ENCODE data around the gene GNAT3.

GNAT3 gene

DNA sequence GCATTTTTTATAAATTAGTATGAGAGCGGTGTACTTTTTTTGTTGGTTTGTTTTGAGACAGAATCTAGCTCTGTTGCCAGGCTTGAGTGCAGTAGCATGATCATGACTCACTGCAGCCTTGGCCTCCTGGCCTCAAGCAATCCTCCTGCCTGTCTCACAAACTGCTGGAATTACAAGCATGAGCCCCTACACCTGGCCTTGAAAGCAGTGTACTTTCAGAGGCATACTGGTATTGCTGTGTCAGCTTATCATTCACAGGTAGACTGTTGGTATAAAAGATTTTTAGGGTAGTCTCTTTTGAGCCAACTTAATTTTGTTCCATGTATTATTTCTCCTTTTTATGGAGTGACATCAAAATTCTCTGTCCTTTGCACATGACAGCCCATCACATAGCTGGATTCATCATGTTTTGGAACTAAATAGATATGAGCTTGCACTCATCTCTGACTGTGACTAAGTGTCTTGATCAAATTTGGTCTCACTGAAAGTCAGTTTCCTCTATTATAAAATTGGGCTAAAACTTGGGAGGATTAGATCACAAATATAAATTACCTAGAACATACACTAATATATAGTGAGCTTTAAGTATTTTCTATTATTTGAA lies 12.4 kb downstream of the GNAT3 start:
- Histone ChIP-seq H3K9ac (ENCODE audit: low read depth, low read length, poor library complexity) (no peak overlapping the region), H3K4me3 (ENCODE audit: low read length in 2 of 2) (no peak overlapping the region), H3K4me2 (ENCODE audit: insufficient read depth, low read length, poor library complexity, severe bottlenecking) (no peak overlapping the region), H3K9me3 (replicated peaks in 1 of 2; ENCODE audit: control insufficient read depth in 2 of 2, insufficient read depth in 1 of 2, low read depth in 1 of 2, low read length in 2 of 2) (no peaks in the 10 kb centered on the region), H2AFZ (ENCODE audit: low read length) (no peak overlapping the region), H2BK120ac (ENCODE audit: low read depth, low read length) (no peak overlapping the region), H2AK5ac (ENCODE audit: low read depth, low read length) (no peak overlapping the region), H4K91ac (ENCODE audit: low read depth, low read length, poor library complexity) (no peak overlapping the region), H3K18ac (ENCODE audit: low read length) (no peak overlapping the region), H3K27me3 (ENCODE audit: control insufficient read depth in 3 of 3, insufficient read depth in 3 of 3, low read depth in 1 of 3, low read length in 3 of 3) (no peaks in the 10 kb centered on the region), H2BK12ac (ENCODE audit: low read length) (no peak overlapping the region), H3K14ac (ENCODE audit: low read length) (no peak overlapping the region), H4K8ac (ENCODE audit: low read depth, low read length) (no peak overlapping the region), H2BK15ac (ENCODE audit: low read length) (no peak overlapping the region), H3K79me1 (ENCODE audit: low read depth, low read length) (no peaks in the 10 kb centered on the region), H3K4me1 (ENCODE audit: control insufficient read depth in 2 of 2, insufficient read depth in 1 of 2, low read depth in 1 of 2, low read length in 2 of 2) (no peaks in the 10 kb centered on the region), H3K27ac (replicated peaks; ENCODE audit: low read length) (no peak overlapping the region), H3K23ac (ENCODE audit: low read depth, low read length, poor library complexity) (no peak overlapping the region), H3K4ac (ENCODE audit: low read length) (no peak overlapping the region), H2BK5ac (ENCODE audit: low read length) (no peak overlapping the region), H3K36me3 (replicated peaks in 1 of 2; ENCODE audit: control insufficient read depth in 2 of 2, insufficient read depth in 2 of 2, low read length in 2 of 2) (no peaks in the 10 kb centered on the region)
- no CpG with 5 or more reads among the region's 1 CpG for WGBS, 2 donors (ENCODE audit: extremely low coverage in 2 of 2, insufficient read length in 2 of 2, insufficient replicate concordance in 1 of 2)
- DNase-seq (ENCODE audit: low spot score): no peak

DNA sequence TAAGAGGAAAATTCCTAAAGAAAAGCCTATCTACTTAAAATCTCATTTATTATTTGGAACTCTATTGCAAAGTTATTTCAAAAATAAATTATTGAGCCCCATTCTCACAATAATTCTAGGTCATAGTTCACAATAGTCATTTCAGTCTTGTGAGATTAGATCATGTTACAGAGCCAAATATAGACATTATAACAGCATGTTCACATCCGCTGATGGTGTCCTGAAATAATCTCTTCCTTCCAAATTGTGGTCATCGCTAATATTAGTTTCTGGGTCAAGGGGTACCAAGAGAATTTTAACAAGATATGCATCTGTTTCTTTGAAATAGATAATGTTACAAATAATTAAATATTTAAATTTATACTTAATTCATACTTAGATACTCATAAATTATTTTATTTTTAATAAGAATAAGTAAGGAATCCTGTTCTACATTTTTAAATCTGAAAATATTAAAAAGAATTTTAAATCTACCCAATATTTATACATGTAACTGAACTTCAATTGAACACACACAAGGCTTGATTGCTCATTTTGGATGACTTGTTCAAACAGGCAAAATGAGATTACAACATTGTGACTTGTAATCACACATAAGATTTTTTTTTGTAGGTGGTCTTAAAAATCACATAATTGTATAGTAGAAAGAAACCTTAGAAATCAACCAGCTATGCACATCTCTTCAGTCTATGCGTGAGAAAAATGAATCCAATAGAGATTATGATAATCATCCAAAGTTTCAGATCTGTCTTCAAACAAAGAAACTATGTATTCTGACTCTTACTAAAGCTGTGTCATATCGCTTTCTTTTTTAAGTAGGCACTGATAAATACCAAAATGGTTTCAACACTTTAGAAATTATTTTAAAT lies 13.1 kb downstream of the GNAT3 start:
- Histone ChIP-seq H2AFZ (ENCODE audit: low read length) (no peak overlapping the region), H2AK5ac (ENCODE audit: low read depth, low read length) (no peak overlapping the region), H3K9me3 (replicated peaks in 1 of 2; ENCODE audit: control insufficient read depth in 2 of 2, insufficient read depth in 1 of 2, low read depth in 1 of 2, low read length in 2 of 2) (no peaks in the 10 kb centered on the region), H3K4me2 (ENCODE audit: insufficient read depth, low read length, poor library complexity, severe bottlenecking) (no peak overlapping the region), H3K9ac (ENCODE audit: low read depth, low read length, poor library complexity) (no peak overlapping the region), H2BK12ac (ENCODE audit: low read length) (no peak overlapping the region), H2BK120ac (ENCODE audit: low read depth, low read length) (no peak overlapping the region), H3K4me3 (ENCODE audit: low read length in 2 of 2) (no peak overlapping the region), H2BK15ac (ENCODE audit: low read length) (no peak overlapping the region), H3K18ac (ENCODE audit: low read length) (no peak overlapping the region), H3K14ac (ENCODE audit: low read length) (no peak overlapping the region), H2BK5ac (ENCODE audit: low read length) (no peak overlapping the region), H3K36me3 (replicated peaks in 1 of 2; ENCODE audit: control insufficient read depth in 2 of 2, insufficient read depth in 2 of 2, low read length in 2 of 2) (no peaks in the 10 kb centered on the region), H3K79me1 (ENCODE audit: low read depth, low read length) (no peaks in the 10 kb centered on the region), H3K23ac (ENCODE audit: low read depth, low read length, poor library complexity) (no peak overlapping the region), H3K27me3 (ENCODE audit: control insufficient read depth in 3 of 3, insufficient read depth in 3 of 3, low read depth in 1 of 3, low read length in 3 of 3) (no peaks in the 10 kb centered on the region), H3K4me1 (ENCODE audit: control insufficient read depth in 2 of 2, insufficient read depth in 1 of 2, low read depth in 1 of 2, low read length in 2 of 2) (no peaks in the 10 kb centered on the region), H3K4ac (ENCODE audit: low read length) (no peak overlapping the region), H4K8ac (ENCODE audit: low read depth, low read length) (no peak overlapping the region), H3K27ac (replicated peaks; ENCODE audit: low read length) (no peak overlapping the region), H4K91ac (ENCODE audit: low read depth, low read length, poor library complexity) (no peak overlapping the region)
- no peak for DNase-seq (ENCODE audit: low spot score)
- no CpG with 5 or more reads among the region's 4 CpGs for WGBS, 2 donors (ENCODE audit: extremely low coverage in 2 of 2, insufficient read length in 2 of 2, insufficient replicate concordance in 1 of 2)

GRCh38 chr7:80496586-80496985 lies 15.3 kb downstream of the GNAT3 start:
- no peak overlapping the region for H3K4me2 ChIP-seq (ENCODE audit: insufficient read depth, low read length, poor library complexity, severe bottlenecking)
- no peak for DNase-seq (ENCODE audit: low spot score)
- no peak overlapping the region for H2BK120ac ChIP-seq (ENCODE audit: low read depth, low read length)
- no peak overlapping the region for H3K14ac ChIP-seq (ENCODE audit: low read length)
- H2AK5ac ChIP-seq (ENCODE audit: low read depth, low read length): no peak overlapping the region
- H3K27ac ChIP-seq (replicated peaks; ENCODE audit: low read length): no peak overlapping the region
- no peaks in the 10 kb centered on the region for H3K4me1 ChIP-seq (ENCODE audit: control insufficient read depth in 2 of 2, insufficient read depth in 1 of 2, low read depth in 1 of 2, low read length in 2 of 2)
- H3K9ac ChIP-seq (ENCODE audit: low read depth, low read length, poor library complexity): no peak overlapping the region
- no peak overlapping the region for H3K18ac ChIP-seq (ENCODE audit: low read length)
- no CpG with 5 or more reads among the region's 3 CpGs for WGBS, 2 donors (ENCODE audit: extremely low coverage in 2 of 2, insufficient read length in 2 of 2, insufficient replicate concordance in 1 of 2)
- H3K9me3 ChIP-seq (replicated peaks in 1 of 2; ENCODE audit: control insufficient read depth in 2 of 2, insufficient read depth in 1 of 2, low read depth in 1 of 2, low read length in 2 of 2): no peaks in the 10 kb centered on the region
- no peak overlapping the region for H4K91ac ChIP-seq (ENCODE audit: low read depth, low read length, poor library complexity)
- H3K79me1 ChIP-seq (ENCODE audit: low read depth, low read length): no peaks in the 10 kb centered on the region
- no peaks in the 10 kb centered on the region for H3K36me3 ChIP-seq (replicated peaks in 1 of 2; ENCODE audit: control insufficient read depth in 2 of 2, insufficient read depth in 2 of 2, low read length in 2 of 2)
- H4K8ac ChIP-seq (ENCODE audit: low read depth, low read length): no peak overlapping the region
- no peak overlapping the region for H2BK15ac ChIP-seq (ENCODE audit: low read length)
- H3K4ac ChIP-seq (ENCODE audit: low read length): no peak overlapping the region
- H3K4me3 ChIP-seq (ENCODE audit: low read length in 2 of 2): no peak overlapping the region
- no peak overlapping the region for H2BK12ac ChIP-seq (ENCODE audit: low read length)
- no peaks in the 10 kb centered on the region for H3K27me3 ChIP-seq (ENCODE audit: control insufficient read depth in 3 of 3, insufficient read depth in 3 of 3, low read depth in 1 of 3, low read length in 3 of 3)
- H2BK5ac ChIP-seq (ENCODE audit: low read length): no peak overlapping the region
- no peak overlapping the region for H3K23ac ChIP-seq (ENCODE audit: low read depth, low read length, poor library complexity)
- H2AFZ ChIP-seq (ENCODE audit: low read length): no peak overlapping the region

DNA sequence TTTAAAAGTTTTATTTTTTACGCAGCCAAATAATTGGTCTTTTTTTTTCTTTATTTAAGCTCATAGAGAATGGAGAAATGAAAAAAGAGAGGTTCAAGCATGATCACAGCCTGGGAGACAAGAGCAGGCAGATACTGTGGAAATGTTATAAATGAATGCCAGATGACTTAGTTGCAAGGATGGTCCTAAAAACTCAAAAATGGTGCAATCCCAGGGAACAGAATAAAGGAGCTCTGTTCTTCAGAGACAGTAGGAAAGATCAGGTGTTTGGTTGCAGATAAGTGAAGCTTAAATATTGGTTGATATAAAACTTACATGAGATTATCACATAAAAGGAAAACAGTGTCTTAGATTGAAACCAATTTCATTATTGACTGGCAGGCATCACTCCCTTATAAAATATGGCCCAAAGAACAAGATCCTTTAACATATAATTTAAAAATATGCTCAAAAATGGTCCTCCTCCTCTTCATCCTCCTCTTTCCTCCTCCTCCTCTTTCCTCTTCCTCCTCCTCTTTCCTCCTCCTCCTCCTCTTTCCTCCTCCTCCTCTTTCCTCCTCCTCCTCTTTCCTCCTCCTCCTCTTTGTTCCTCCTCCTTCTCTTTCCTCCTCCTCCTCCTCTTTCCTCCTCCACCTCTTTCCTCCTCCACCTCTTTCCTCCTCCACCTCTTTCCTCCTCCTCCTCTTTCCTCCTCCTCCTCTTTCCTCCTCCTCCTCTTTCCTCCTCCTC lies 18.6 kb downstream of the GNAT3 start:
- Histone ChIP-seq H3K79me1 (ENCODE audit: low read depth, low read length) (no peaks in the 10 kb centered on the region), H2BK5ac (ENCODE audit: low read length) (no peak overlapping the region), H3K9ac (ENCODE audit: low read depth, low read length, poor library complexity) (no peak overlapping the region), H3K23ac (ENCODE audit: low read depth, low read length, poor library complexity) (no peak overlapping the region), H3K4me2 (ENCODE audit: insufficient read depth, low read length, poor library complexity, severe bottlenecking) (no peak overlapping the region), H3K4me1 (ENCODE audit: control insufficient read depth in 2 of 2, insufficient read depth in 1 of 2, low read depth in 1 of 2, low read length in 2 of 2) (no peaks in the 10 kb centered on the region), H3K9me3 (replicated peaks in 1 of 2; ENCODE audit: control insufficient read depth in 2 of 2, insufficient read depth in 1 of 2, low read depth in 1 of 2, low read length in 2 of 2) (no peaks in the 10 kb centered on the region), H2BK120ac (ENCODE audit: low read depth, low read length) (no peak overlapping the region), H3K27ac (replicated peaks; ENCODE audit: low read length) (no peak overlapping the region), H2BK12ac (ENCODE audit: low read length) (no peak overlapping the region), H3K18ac (ENCODE audit: low read length) (no peak overlapping the region), H2BK15ac (ENCODE audit: low read length) (no peak overlapping the region), H3K27me3 (ENCODE audit: control insufficient read depth in 3 of 3, insufficient read depth in 3 of 3, low read depth in 1 of 3, low read length in 3 of 3) (no peaks in the 10 kb centered on the region), H3K36me3 (replicated peaks in 1 of 2; ENCODE audit: control insufficient read depth in 2 of 2, insufficient read depth in 2 of 2, low read length in 2 of 2) (no peaks in the 10 kb centered on the region), H3K4me3 (ENCODE audit: low read length in 2 of 2) (no peak overlapping the region), H2AK5ac (ENCODE audit: low read depth, low read length) (no peak overlapping the region), H4K91ac (ENCODE audit: low read depth, low read length, poor library complexity) (no peak overlapping the region), H3K14ac (ENCODE audit: low read length) (no peak overlapping the region), H3K4ac (ENCODE audit: low read length) (no peak overlapping the region), H4K8ac (ENCODE audit: low read depth, low read length) (no peak overlapping the region), H2AFZ (ENCODE audit: low read length) (no peak overlapping the region)
- no CpG with 5 or more reads among the region's 1 CpG for WGBS, 2 donors (ENCODE audit: extremely low coverage in 2 of 2, insufficient read length in 2 of 2, insufficient replicate concordance in 1 of 2)
- no peak for DNase-seq (ENCODE audit: low spot score)

All from neuronal stem cell (in vitro differentiated cells).